Measurements from ENCODE around the gene IL1A.

DNA sequence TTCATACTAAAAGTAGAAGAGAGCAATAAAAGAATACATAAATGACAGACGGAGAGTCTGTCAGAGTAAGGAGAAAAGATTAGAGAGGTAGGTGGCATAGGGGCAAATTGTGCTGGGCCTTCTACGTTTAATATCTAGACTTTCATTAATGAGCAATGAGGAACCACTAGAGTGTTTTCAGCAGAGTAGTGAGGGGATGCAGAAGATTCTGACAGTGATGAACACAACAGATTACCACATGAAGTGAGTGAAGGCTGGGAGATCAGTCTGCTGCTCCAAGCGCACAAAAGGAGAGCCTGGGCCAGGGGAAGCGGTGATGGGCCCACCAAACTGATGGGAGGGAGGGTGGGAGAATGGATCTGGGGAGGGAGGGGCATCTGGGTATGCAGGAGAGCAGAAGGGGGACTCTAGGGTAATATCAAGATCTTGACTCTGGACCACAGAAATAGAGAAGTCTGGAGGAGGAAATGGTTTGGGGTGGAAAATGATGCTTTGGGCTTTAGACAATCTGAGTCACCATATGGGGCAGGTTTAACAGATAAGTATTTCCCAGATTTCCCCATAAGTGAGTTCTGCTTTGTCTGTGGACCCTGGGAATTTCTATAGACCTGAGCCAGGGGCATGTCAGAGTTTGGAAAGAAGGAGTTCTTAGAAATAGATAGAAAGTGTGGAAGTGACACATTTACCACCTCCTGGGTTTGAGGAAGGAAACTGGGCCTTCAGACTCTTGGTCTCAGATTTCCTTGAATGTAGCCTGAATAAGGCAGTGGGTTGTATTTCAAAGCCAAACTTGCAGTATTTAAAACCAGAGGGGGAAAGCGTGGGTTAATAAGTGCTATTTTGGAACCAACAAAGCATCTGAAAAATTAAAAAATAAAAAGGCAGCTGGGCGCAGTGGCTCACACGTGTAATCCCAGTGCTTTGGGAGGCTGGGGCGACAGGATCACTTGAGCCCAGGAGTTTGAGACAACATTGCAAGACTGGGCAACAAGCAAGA is 15.0 kb upstream of the IL1A start:
- TF ChIP-seq, protein P1, sequence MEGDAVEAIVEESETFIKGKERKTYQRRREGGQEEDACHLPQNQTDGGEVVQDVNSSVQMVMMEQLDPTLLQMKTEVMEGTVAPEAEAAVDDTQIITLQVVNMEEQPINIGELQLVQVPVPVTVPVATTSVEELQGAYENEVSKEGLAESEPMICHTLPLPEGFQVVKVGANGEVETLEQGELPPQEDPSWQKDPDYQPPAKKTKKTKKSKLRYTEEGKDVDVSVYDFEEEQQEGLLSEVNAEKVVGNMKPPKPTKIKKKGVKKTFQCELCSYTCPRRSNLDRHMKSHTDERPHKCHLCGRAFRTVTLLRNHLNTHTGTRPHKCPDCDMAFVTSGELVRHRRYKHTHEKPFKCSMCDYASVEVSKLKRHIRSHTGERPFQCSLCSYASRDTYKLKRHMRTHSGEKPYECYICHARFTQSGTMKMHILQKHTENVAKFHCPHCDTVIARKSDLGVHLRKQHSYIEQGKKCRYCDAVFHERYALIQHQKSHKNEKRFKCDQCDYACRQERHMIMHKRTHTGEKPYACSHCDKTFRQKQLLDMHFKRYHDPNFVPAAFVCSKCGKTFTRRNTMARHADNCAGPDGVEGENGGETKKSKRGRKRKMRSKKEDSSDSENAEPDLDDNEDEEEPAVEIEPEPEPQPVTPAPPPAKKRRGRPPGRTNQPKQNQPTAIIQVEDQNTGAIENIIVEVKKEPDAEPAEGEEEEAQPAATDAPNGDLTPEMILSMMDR (conservative IDR thresholded peaks at IDR 0.05; ENCODE audit: low read depth, low read length) = no peak
- no peak for TF ChIP-seq EZH2 (IDR thresholded peaks at IDR 0.05; ENCODE audit: borderline replicate concordance, low read depth, low read length, poor library complexity, severe bottlenecking)
